A673 (cell line): ENCODE data around the gene MYH10. TPM values are rescaled to one million over a fixed set of nuclear protein-coding genes. Genes with fewer than 3 reads are reported as not detected.

Experiments
- BruUV-seq: library from RNA; stranded (reverse); fragments of 400-500 nt; replicated peaks from 2 replicates; lab custom pipeline; 2021; lab: Mats Ljungman, UMichigan
- CTCF ChIA-PET: fragments of 300-600 bp; sonication (Branson Sonifier 250); formaldehyde crosslinking; loops from one replicate; lab custom pipeline; 2022; ENCODE audit warnings: antibody characterized with exemption; lab: Charles Lee
- POLR2A ChIA-PET: fragments of 300-600 bp; sonication (Branson Sonifier 250); formaldehyde crosslinking; loops from one replicate; lab custom pipeline; 2022; ENCODE audit warnings: antibody characterized with exemption; ENCODE audit not compliant: low non-redundant PET; lab: Charles Lee
- DNase-seq: peaks from one replicate; pipeline ENCODE4 v3.0.0-alpha.2; 2015; ENCODE audit warnings: low spot score
- H3K27ac ChIP-seq: fragments of 200-600 bp; sonication (generic); 2 replicates; pipeline ENCODE4 v1.5.1; 2016; ENCODE audit warnings: mixed run types, low read depth, mild to moderate bottlenecking, mixed read lengths, antibody characterized with exemption, low read length; ENCODE audit not compliant: poor library complexity, severe bottlenecking
- H3K27me3 ChIP-seq: fragments of 200-600 bp; sonication (generic); replicated peaks from 2 replicates; pipeline ENCODE4 v1.6.1; 2017; ENCODE audit warnings: mixed run types, low read depth, mild to moderate bottlenecking, mixed read lengths, antibody characterized with exemption, low read length; ENCODE audit not compliant: insufficient read depth, poor library complexity
- H3K36me3 ChIP-seq: fragments of 200-600 bp; sonication (generic); 2 replicates; pipeline ENCODE4 v1.6.1; 2016; ENCODE audit warnings: mixed run types, mild to moderate bottlenecking, mixed read lengths, antibody characterized with exemption, low read length; ENCODE audit not compliant: insufficient read depth, poor library complexity, severe bottlenecking
- H3K4me1 ChIP-seq: fragments of 200-600 bp; sonication (generic); 2 replicates; pipeline ENCODE4 v1.6.1; 2017; ENCODE audit warnings: mixed run types, mild to moderate bottlenecking, mixed read lengths, antibody characterized with exemption, low read length; ENCODE audit not compliant: insufficient read depth, poor library complexity, severe bottlenecking
- H3K4me3 ChIP-seq: fragments of 200-600 bp; sonication (generic); 2 replicates; pipeline ENCODE4 v1.5.1; 2016; ENCODE audit warnings: low read depth, mixed run types, mild to moderate bottlenecking, mixed read lengths, low read length; ENCODE audit not compliant: poor library complexity, severe bottlenecking
- H3K9me3 ChIP-seq: fragments of 200-600 bp; sonication (generic); 2 replicates; pipeline ENCODE4 v1.6.1; 2016; ENCODE audit warnings: mixed run types, low read depth, mild to moderate bottlenecking, mixed read lengths, antibody characterized with exemption, low read length; ENCODE audit not compliant: poor library complexity, severe bottlenecking
- CTCF ChIP-seq: fragments of 300-800, 200-600 bp; sonication (generic); conservative IDR thresholded peaks from 2 replicates; pipeline ENCODE4 v1.5.1; 2017; ENCODE audit warnings: low read depth, mild to moderate bottlenecking, antibody characterized with exemption, low read length, moderate library complexity, mixed read lengths
- EZH2 ChIP-seq: fragments of 200-600 bp; sonication (generic); IDR thresholded peaks from 2 replicates; pipeline ENCODE4 v1.6.1; 2017; ENCODE audit warnings: borderline replicate concordance, low read depth, mild to moderate bottlenecking, mixed read lengths, antibody characterized with exemption, low read length; ENCODE audit not compliant: poor library complexity, severe bottlenecking
- intact Hi-C: fragments of 100-400 bp; cut with micrococcal nuclease; formaldehyde crosslinking; loops from one replicate; pipeline ENCODE4 v1.10.0; 2022; ENCODE audit not compliant: unreplicated experiment
- total RNA-seq: library from RNA; stranded (reverse); gene quantifications from 2 replicates; pipeline ENCODE4 v1.2.3, GENCODE V29; 2021

The MYH10 gene
- total RNA-seq, 1 experiment from 2014 or later = 129 TPM

- ChIA-PET POLR2A (no interaction called here), CTCF (no interaction called here)
- DNase-seq = no peak
- Histone ChIP-seq H3K36me3 (peaks cover 32% of the 10 kb centered on the region), H3K27me3 (no peaks in the 10 kb centered on the region), H3K4me3 (no peak overlapping the region), H3K9me3 (no peaks in the 10 kb centered on the region), H3K27ac (no peak overlapping the region), H3K4me1 (peaks cover 22% of the 10 kb centered on the region)
- TF ChIP-seq CTCF (no peak), EZH2 (no peak)
- no TSS peak for BruUV-seq
- intact Hi-C loops = no loop called here
Observed at GRCh38 chr17:8467527-8467926, 163.0 kb downstream of the MYH10 start.

GRCh38 chr17:8466873-8467272 is 163.7 kb downstream of the MYH10 start:
- no peak for DNase-seq
- TF ChIP-seq CTCF (no peak), EZH2 (no peak)
- CTCF ChIA-PET = no interaction called here
- POLR2A ChIA-PET = no interaction called here
- no TSS peak for BruUV-seq
- Histone ChIP-seq H3K4me3 (no peak overlapping the region), H3K27ac (no peak overlapping the region), H3K9me3 (no peaks in the 10 kb centered on the region), H3K27me3 (no peaks in the 10 kb centered on the region), H3K36me3 (peaks cover 26% of the 10 kb centered on the region), H3K4me1 (peaks cover 22% of the 10 kb centered on the region)
- intact Hi-C loops = no loop called here

GRCh38 chr17:8466456-8466855 is 164.1 kb downstream of the MYH10 start:
- POLR2A ChIA-PET = no interaction called here

More at GRCh38 chr17:8466456-8466855, 164.1 kb downstream of the MYH10 start:
- H3K36me3 ChIP-seq = peaks cover 21% of the 10 kb centered on the region
- TF ChIP-seq CTCF = no peak
- TF ChIP-seq EZH2 = no peak
- H3K4me1 ChIP-seq = peaks cover 22% of the 10 kb centered on the region
- BruUV-seq = no TSS peak
- H3K27me3 ChIP-seq = no peaks in the 10 kb centered on the region
- no peak for DNase-seq
- H3K4me3 ChIP-seq = no peak overlapping the region
- intact Hi-C loops = no loop called here
- CTCF ChIA-PET = no interaction called here
- no peak overlapping the region for H3K27ac ChIP-seq
- no peaks in the 10 kb centered on the region for H3K9me3 ChIP-seq
